ENCODE data around the gene AGO3. TPM values are rescaled to one million over a fixed set of nuclear protein-coding genes. Genes with fewer than 3 reads are reported as not detected.

Gene AGO3
- total and polyA plus RNA-seq, 4 donors = 3.0 to 19.5 (median 7.1) TPM

DNA sequence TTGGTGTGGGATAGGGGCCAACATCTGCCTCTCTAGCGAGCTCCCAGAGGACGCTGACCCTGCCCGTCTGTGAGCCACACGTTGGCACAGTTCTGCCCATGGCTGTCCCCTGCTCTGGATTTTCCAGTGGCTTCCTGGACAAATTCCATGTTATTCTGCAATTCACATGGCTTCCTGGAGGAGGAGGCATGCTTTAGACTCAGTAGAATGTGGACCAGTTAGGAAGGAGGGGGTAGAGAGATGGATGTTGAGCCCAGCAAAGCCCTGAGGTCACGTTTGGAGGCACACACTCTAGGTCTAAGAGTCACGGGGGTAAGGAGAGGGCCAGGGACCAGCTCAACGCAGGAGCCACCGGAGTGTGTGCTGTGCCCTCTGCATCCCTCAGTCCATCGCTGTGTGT lies 181.9 kb downstream of the AGO3 start:
- TF ChIP-seq ATF3 (IDR thresholded peaks at IDR 0.05) (no peak), FOXA1 (IDR thresholded peaks at IDR 0.05) (no peak), REST (IDR thresholded peaks at IDR 0.05) (no peak), TAF1 (conservative IDR thresholded peaks at IDR 0.05) (no peak), NR2F2 (IDR thresholded peaks at IDR 0.05) (no peak), RAD21 (IDR thresholded peaks at IDR 0.05) (no peak), YY1 (IDR thresholded peaks at IDR 0.05) (no peak), GABPA (IDR thresholded peaks at IDR 0.05 in 1 of 2, conservative IDR thresholded peaks at IDR 0.05 in 1 of 2) (no peak), HNF4G (IDR thresholded peaks at IDR 0.05) (no peak), SP1 (IDR thresholded peaks at IDR 0.05) (no peak), RXRA (IDR thresholded peaks at IDR 0.05) (no peak)

GRCh38 chr1:36114371-36114770 lies 183.5 kb downstream of the AGO3 start:
- Histone ChIP-seq H3K4me1 (ENCODE audit: control insufficient read depth in 4 of 4, insufficient read depth in 4 of 4, low read length in 3 of 4) (no peaks in the 10 kb centered on the region), H3K27ac (ENCODE audit: low read depth in 1 of 2, low read length in 2 of 2) (no peak overlapping the region), H3K4me3 (ENCODE audit: low read depth in 1 of 3, low read length in 3 of 3) (no peak overlapping the region), H3K36me3 (ENCODE audit: control insufficient read depth in 4 of 4, insufficient read depth in 3 of 4, low read depth in 1 of 4, low read length in 3 of 4) (no peaks in the 10 kb centered on the region), H3K9ac (ENCODE audit: low read depth in 1 of 2, low read length in 2 of 2) (no peak overlapping the region), H3K27me3 (ENCODE audit: control insufficient read depth in 4 of 4, insufficient read depth in 4 of 4, low read length in 3 of 4) (no peaks in the 10 kb centered on the region), H3K9me3 (ENCODE audit: control insufficient read depth in 4 of 4, low read length in 3 of 4) (no peaks in the 10 kb centered on the region)
- DNase-seq (ENCODE audit: low spot score) = no peak
- WGBS = 70% methylated on average over 5 of the region's 5 CpGs
- TF ChIP-seq FOXA2 (IDR thresholded peaks at IDR 0.05) (no peak), EGR1 (IDR thresholded peaks at IDR 0.05; ENCODE audit: low read depth in 2 of 2) (no peak), REST (IDR thresholded peaks at IDR 0.05) (no peak), JUND (IDR thresholded peaks at IDR 0.05) (no peak), ZBTB33 (IDR thresholded peaks at IDR 0.05) (no peak), ATF3 (IDR thresholded peaks at IDR 0.05) (no peak), FOXA1 (IDR thresholded peaks at IDR 0.05) (no peak), SP1 (IDR thresholded peaks at IDR 0.05) (no peak), TAF1 (conservative IDR thresholded peaks at IDR 0.05) (no peak), YY1 (IDR thresholded peaks at IDR 0.05) (no peak), RAD21 (IDR thresholded peaks at IDR 0.05) (no peak), GABPA (IDR thresholded peaks at IDR 0.05 in 1 of 2, conservative IDR thresholded peaks at IDR 0.05 in 1 of 2) (no peak), HNF4G (IDR thresholded peaks at IDR 0.05) (no peak), CTCF (IDR thresholded peaks at IDR 0.05; ENCODE audit: low read depth, low read length, missing input control) (no peak)

More for the DNA sequence above, 181.9 kb downstream of the AGO3 start:
- H3K27ac ChIP-seq (ENCODE audit: low read depth in 1 of 2, low read length in 2 of 2) = no peak overlapping the region
- no peak overlapping the region for H3K9ac ChIP-seq (ENCODE audit: low read depth in 1 of 2, low read length in 2 of 2)
- no peaks in the 10 kb centered on the region for H3K9me3 ChIP-seq (ENCODE audit: control insufficient read depth in 4 of 4, low read length in 3 of 4)
- no peak for DNase-seq (ENCODE audit: low spot score)
- H3K36me3 ChIP-seq (ENCODE audit: control insufficient read depth in 4 of 4, insufficient read depth in 3 of 4, low read depth in 1 of 4, low read length in 3 of 4) = no peaks in the 10 kb centered on the region
- 93% methylated on average over 9 of the region's 9 CpGs for WGBS
- no peak overlapping the region for H3K4me3 ChIP-seq (ENCODE audit: low read depth in 1 of 3, low read length in 3 of 3)
- H3K27me3 ChIP-seq (ENCODE audit: control insufficient read depth in 4 of 4, insufficient read depth in 4 of 4, low read length in 3 of 4) = no peaks in the 10 kb centered on the region
- no peaks in the 10 kb centered on the region for H3K4me1 ChIP-seq (ENCODE audit: control insufficient read depth in 4 of 4, insufficient read depth in 4 of 4, low read length in 3 of 4)

All from liver (tissue), 9 donors.